IPS-11a (cell line): ENCODE data around the gene YIF1B.

ENCODE experiments used
- H3K4me3 ChIP-seq: one replicate; pipeline ENCODE4 v1.5.1; 2013; ENCODE audit warnings: low read depth, low read length, control low read depth

Gene YIF1B

GRCh38 chr19:38306236-38306635 lies 9.5 kb downstream of the YIF1B start:
- no peak overlapping the region for H3K4me3 ChIP-seq

- H3K4me3 ChIP-seq, result peak overlapping the region; percentile 46
These were observed 10.8 kb downstream of the YIF1B start for GRCh38 chr19:38304866-38305429.

GRCh38 chr19:38304352-38304865 lies 11.3 kb downstream of the YIF1B start:
- peak overlapping the region; percentile 46 for H3K4me3 ChIP-seq

- peak within 1 kb of the TSS; percentile 46 for H3K4me3 ChIP-seq
These were observed 12.0 kb downstream of the YIF1B start, which contains the start of gene C19orf33 for GRCh38 chr19:38303517-38304351. TSS of gene C19orf33 (plus strand) at chr19:38304251. CDS start at chr19:38304262, 11 bp downstream.

- no peak overlapping the region for H3K4me3 ChIP-seq
These were observed 16.7 kb downstream of the YIF1B start for GRCh38 chr19:38298821-38299680.

GRCh38 chr19:38294090-38294489 lies 21.7 kb downstream of the YIF1B start:
- no peak overlapping the region for H3K4me3 ChIP-seq

- no peak overlapping the region for H3K4me3 ChIP-seq
These were observed 22.5 kb downstream of the YIF1B start for GRCh38 chr19:38293281-38293680.

- H3K4me3 ChIP-seq, result no peak overlapping the region
These were observed 23.9 kb downstream of the YIF1B start for GRCh38 chr19:38291855-38292254.

GRCh38 chr19:38290631-38291147 lies 25.1 kb downstream of the YIF1B start:
- H3K4me3 ChIP-seq, result no peak overlapping the region

GRCh38 chr19:38289955-38290354 lies 25.8 kb downstream of the YIF1B start:
- H3K4me3 ChIP-seq, result no peak overlapping the region

GRCh38 chr19:38288123-38288855 lies 27.5 kb downstream of the YIF1B start:
- H3K4me3 ChIP-seq, result no peak overlapping the region

GRCh38 chr19:38287604-38288003 lies 28.1 kb downstream of the YIF1B start:
- no peak overlapping the region for H3K4me3 ChIP-seq

- H3K4me3 ChIP-seq, result no peak overlapping the region
These were observed 30.2 kb downstream of the YIF1B start for GRCh38 chr19:38285567-38285966.

GRCh38 chr19:38284422-38284821 lies 31.3 kb downstream of the YIF1B start:
- H3K4me3 ChIP-seq, result no peak overlapping the region

- H3K4me3 ChIP-seq, result no peak overlapping the region
These were observed 32.5 kb downstream of the YIF1B start for GRCh38 chr19:38283271-38283670.

GRCh38 chr19:38281811-38282566 lies 33.8 kb downstream of the YIF1B start:
- H3K4me3 ChIP-seq, result no peak overlapping the region

- H3K4me3 ChIP-seq, result no peak overlapping the region
These were observed 35.5 kb downstream of the YIF1B start for GRCh38 chr19:38280030-38280921.

- H3K4me3 ChIP-seq, result no peak overlapping the region
These were observed 37.0 kb downstream of the YIF1B start for GRCh38 chr19:38278751-38279150.
